HG03575 (cell line): ENCODE measurements around the gene MCCC1.
"Not testable (repeated sequence)": the region's sequence is repeated elsewhere in the genome, so short reads cannot be mapped to it uniquely, and the experiment has no call there.

Experiments
- ATAC-seq: cut with Tn5 transposase; IDR thresholded peaks from one replicate; pipeline ENCODE4 v1.9.1; 2021; ENCODE audit not compliant: unreplicated experiment, insufficient number of reproducible peaks, low FRiP score; ENCODE audit errors: extremely low read depth

The MCCC1 gene

GRCh38 chr3:183099026-183099837, at the start of gene MCCC1:
Gene MCCC1 (minus strand): TSS chr3:183099496. CDS start chr3:183099440, 56 bp downstream.
- ATAC-seq, result peak; percentile 98

DNA sequence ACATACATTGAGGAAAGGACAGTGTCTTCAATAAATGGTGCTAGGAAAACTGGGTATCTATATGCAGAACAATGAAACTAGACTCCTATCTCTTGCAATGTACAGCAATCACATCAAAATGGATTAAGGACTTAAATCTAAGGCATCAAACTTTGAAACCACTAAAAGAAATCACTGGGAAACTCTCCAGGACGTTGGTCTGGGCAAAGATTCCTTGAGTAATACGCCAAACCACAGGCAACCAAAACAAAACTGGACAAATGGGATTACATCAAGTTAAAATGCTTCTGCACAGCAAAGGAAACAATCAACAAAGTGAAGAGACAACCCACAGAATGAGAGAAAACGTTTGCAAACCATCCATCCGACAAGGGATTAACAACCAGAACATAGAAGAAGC, 48.8 kb upstream of the MCCC1 start:
- ATAC-seq, result no peak

- no peak for ATAC-seq
These were observed 45.1 kb upstream of the MCCC1 start for GRCh38 chr3:183144363-183144762.

GRCh38 chr3:183142199-183142598, 42.9 kb upstream of the MCCC1 start:
- no peak for ATAC-seq

GRCh38 chr3:183134844-183135243, 35.5 kb upstream of the MCCC1 start:
- ATAC-seq, result no peak

DNA sequence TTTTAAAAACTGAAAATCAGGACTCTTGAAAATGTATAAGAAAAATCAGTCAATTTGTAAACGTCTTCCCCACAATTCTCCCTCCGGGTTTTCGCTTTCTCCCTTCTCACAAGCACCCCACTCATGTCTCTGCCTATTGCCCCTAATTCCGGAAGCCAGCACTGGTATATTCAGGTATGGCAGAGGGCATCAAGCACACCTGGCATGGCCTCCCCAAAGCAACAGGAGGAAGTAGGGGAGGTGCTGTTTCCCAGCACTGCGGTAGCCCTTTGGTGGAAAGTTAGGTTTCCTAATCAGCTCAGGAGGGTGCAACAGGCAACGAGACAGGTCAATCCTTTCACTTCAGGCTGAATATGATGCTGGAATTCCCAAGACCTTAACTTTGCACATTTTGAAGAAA, 33.1 kb upstream of the MCCC1 start:
- no peak for ATAC-seq

- no peak for ATAC-seq
These were observed 32.4 kb upstream of the MCCC1 start for GRCh38 chr3:183131735-183132134.

DNA sequence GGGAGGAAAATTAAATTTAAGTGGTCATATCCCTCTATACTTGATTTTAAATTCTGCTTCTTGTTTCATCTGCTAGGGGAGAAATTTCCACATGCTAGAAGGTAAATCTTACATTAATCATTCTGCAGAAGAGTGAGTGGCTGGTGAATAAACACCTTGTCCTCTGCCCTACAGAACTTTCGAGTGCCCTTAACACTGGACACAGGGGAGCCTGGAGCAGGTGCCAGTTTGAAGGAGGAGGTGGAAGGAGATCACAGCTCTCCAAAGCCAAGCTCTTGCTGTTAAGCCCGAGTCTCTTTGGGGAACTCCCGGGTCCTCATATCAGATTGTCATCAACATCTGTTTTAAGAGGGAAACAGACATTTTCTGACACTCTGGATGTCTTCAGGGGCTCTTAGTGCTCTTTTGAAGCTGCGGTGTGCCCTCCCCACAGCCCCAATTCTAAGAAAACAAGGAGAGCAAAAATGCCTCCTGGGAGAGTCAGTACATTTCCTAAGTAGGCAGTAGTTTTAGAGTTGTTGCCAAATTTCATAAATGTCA, 32.0 kb upstream of the MCCC1 start:
- ATAC-seq, result no peak

DNA sequence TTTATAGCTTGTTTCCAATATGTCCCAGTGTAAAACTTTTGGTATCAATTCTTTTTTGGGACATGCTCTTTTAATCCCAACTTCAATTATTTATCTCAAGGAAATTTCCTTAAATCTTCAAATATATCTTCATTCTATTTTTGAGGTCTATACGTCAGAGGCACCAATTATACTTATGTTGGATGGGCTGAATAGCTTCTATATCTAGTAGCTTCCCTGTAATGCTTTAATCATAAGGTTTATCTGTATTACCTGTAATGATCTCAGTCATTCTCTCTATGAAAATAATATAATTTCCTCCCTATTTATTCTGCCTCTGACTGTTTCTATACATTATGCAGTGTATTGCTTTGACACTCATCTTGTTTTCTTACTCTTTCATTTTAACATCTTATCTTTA, 29.9 kb upstream of the MCCC1 start:
- ATAC-seq, result no peak

- ATAC-seq, result no peak
These were observed 29.4 kb upstream of the MCCC1 start for GRCh38 chr3:183128709-183129108.

- no peak for ATAC-seq
These were observed 24.6 kb upstream of the MCCC1 start for GRCh38 chr3:183123891-183124290.

- no peak for ATAC-seq
These were observed 23.1 kb upstream of the MCCC1 start for GRCh38 chr3:183122257-183122932.

- ATAC-seq, result no peak
These were observed 21.4 kb upstream of the MCCC1 start for GRCh38 chr3:183120538-183121215.

DNA sequence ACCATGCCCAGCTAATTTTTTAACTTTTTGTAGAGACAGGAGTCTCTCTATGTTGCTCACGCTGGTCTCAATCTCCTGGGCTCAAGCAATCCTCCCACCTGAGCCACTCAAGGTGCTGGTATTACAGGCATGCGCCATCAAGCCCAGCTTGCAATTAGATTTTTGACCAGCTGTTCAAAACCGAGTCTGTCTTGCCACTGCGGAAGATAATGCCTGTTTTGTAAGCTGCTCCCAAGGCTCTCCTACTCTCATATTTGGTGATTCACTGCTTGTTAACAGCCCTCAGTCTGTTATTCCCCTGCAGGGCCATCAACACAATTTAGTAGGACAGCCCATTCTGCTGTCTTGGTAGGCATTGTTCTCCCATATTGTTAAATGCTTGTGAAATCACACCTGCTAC, 17.8 kb upstream of the MCCC1 start:
- ATAC-seq, result no peak

GRCh38 chr3:183116025-183116614, 16.8 kb upstream of the MCCC1 start:
- ATAC-seq, result no peak

DNA sequence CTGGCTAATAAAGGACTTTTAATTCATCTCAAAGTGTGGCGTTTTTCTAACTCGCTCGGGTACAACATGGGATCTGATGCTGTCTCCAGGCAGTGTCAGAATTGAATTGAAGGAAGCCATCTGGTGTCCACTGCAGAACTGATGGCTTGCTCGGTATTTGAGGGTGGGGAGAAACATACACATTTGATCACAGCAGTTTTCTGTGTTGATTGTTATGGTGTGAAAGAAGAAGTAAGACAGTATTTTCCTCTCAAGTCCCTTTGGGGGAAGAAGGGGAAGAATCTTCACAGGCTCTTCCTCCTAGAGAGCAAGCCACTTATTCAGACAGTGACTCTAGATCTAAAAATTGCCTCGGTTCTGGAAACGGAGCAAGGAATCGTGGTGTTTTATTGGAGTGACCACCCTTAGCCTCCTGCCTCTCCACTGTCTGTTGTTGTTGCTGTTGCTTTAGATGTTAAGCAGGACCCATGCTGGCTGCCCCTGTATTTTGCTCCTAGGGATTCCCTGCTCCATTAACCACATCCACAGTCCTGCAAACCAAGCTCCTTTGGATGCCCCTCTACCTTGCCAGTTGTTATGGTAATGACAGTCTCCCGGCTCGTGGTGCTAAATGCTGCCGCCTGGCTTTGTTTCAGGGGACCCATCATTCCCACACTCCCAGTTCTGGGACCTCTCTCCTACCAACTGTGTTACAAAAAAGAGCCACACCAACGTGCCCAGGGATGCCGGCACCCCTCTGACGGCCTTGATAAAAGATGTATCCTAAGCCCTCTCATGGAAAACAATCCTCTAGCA, 15.3 kb upstream of the MCCC1 start:
- ATAC-seq, result no peak

DNA sequence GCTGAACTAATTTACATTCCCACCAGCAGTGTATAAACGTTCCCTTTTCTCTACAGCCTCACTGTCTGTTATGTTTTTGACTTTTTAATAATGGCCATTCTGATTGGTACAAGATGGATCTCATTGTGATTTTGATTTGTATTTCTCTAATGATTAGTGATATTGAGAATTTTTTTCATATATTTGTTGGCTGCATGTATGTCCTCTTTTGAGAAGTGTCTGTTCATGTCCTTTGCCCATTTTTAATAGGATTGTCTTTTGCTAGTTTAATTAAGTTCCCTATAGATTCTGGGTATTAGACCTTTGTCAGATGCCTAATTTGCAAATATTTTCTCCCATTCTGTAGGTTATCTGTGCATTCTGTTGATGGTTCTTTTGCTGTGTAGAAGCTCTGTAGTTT, 10.6 kb upstream of the MCCC1 start:
- ATAC-seq, result not testable (repeated sequence)

DNA sequence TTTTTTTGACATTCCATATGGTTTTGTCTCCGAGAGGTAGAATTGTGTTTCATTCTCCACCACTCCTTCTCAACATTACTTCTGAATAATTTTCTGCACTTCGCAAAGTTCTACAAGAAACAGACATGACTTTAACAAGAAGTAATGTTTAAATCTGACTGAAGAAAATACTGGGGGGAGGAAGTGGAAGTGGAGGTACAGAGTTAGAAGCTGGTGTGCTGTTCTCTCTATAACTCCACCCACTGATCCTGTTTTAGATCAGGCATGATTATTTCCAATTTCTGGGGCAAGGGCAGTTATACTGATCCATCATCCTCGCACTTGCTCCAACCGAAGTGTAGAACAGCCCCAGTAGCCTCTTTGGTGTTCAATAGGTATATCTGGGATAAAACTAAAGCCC, 9.2 kb upstream of the MCCC1 start:
- ATAC-seq, result no peak

DNA sequence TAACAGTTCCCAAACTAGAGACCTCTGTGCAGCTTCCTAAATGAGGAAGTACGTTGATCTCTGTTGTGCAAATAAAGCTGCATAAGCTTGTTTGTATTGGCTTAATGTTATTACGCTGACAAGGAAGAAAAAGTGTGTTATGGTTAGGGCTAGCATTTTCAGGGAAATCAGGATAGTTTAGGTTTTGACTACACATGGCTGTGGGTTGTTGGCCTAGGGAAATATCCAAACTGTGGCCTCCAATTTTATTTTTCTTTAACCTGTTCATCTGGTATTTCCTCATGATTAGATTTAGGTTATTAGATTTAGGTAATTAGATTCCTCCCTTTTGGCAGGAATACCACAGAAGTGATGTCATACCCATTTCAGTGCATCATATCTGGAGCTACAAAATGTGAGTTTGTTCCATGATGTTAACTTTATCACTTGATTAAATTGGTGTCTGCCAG, 8.7 kb upstream of the MCCC1 start:
- no peak for ATAC-seq
